ENCODE measurements around the gene ANKFY1.
"Not testable (repeated sequence)": the region's sequence is repeated elsewhere in the genome, so short reads cannot be mapped to it uniquely, and the experiment has no call there.

Gene ANKFY1

GRCh38 chr17:4194796-4195195, 69.0 kb downstream of the ANKFY1 start:
- H3K9me3 ChIP-seq (ENCODE audit: control insufficient read depth, insufficient read depth, low read depth, low read length), result no peaks in the 10 kb centered on the region
- no peaks in the 10 kb centered on the region for H3K4me1 ChIP-seq (ENCODE audit: control insufficient read depth, insufficient read depth, low read length)
- peaks cover 51 to 67% of the 10 kb centered on the region in 2 experiments for H3K36me3 ChIP-seq (ENCODE audit: control insufficient read depth in 2 of 2, insufficient read depth in 1 of 2, low read length in 2 of 2)
- H3K4me3 ChIP-seq (ENCODE audit: low read depth, low read length), result no peak overlapping the region
- ChIA-PET POLR2A (no interaction called here), CTCF (no interaction called here)
- H3K27ac ChIP-seq (ENCODE audit: extremely low read depth, low read depth, low read length), result no peak overlapping the region
- TF ChIP-seq BCL11B (tag by site-specific recombination; IDR thresholded peaks at IDR 0.05; ENCODE audit: low read depth) (no peak), ZNF302 (tag by site-specific recombination; IDR thresholded peaks at IDR 0.05; ENCODE audit: low read depth) (no peak), GLI4 (tag by site-specific recombination; IDR thresholded peaks at IDR 0.05) (no peak), ZNF658 (tag by site-specific recombination; IDR thresholded peaks at IDR 0.05) (no peak), ZBTB26 (tag by site-specific recombination; optimal IDR thresholded peaks at IDR 0.05) (no peak), ZNF184 (tag by site-specific recombination; IDR thresholded peaks at IDR 0.05) (no peak), ZBTB11 (tag by site-specific recombination; conservative IDR thresholded peaks at IDR 0.05; ENCODE audit: low read depth) (no peak)

- H3K9me3 ChIP-seq (ENCODE audit: control insufficient read depth, insufficient read depth, low read depth, low read length); H3K4me3 ChIP-seq (ENCODE audit: low read depth, low read length); H3K27ac ChIP-seq (ENCODE audit: extremely low read depth, low read depth, low read length); H3K4me1 ChIP-seq (ENCODE audit: control insufficient read depth, insufficient read depth, low read length); CTCF ChIA-PET: not testable (repeated sequence)
- POLR2A ChIA-PET, result interaction anchor here (0.6 kb wide), 1 partner anchor 178 kb away, joined by 9 read pairs; no protein-coding TSS in a partner anchor
- peaks cover 45 to 79% of the 10 kb centered on the region in 2 experiments for H3K36me3 ChIP-seq (ENCODE audit: control insufficient read depth in 2 of 2, insufficient read depth in 1 of 2, low read length in 2 of 2)
These were observed 73.0 kb downstream of the ANKFY1 start for GRCh38 chr17:4190791-4191190.

- Histone ChIP-seq H3K9me3 (ENCODE audit: control insufficient read depth, insufficient read depth, low read depth, low read length) (no peaks in the 10 kb centered on the region), H3K36me3 (ENCODE audit: control insufficient read depth in 2 of 2, insufficient read depth in 1 of 2, low read length in 2 of 2) (peaks cover 45 to 79% of the 10 kb centered on the region in 2 experiments), H3K27ac (ENCODE audit: extremely low read depth, low read depth, low read length) (no peak overlapping the region), H3K4me3 (ENCODE audit: low read depth, low read length) (no peak overlapping the region), H3K4me1 (ENCODE audit: control insufficient read depth, insufficient read depth, low read length) (no peaks in the 10 kb centered on the region)
- TF ChIP-seq KLF10 (tag by site-specific recombination; IDR thresholded peaks at IDR 0.05) (no peak), ZNF501 (tag by site-specific recombination; IDR thresholded peaks at IDR 0.05) (no peak), ZNF423 (tag by site-specific recombination; IDR thresholded peaks at IDR 0.05) (no peak), ZNF600 (tag by site-specific recombination; IDR thresholded peaks at IDR 0.05) (no peak), ZNF48 (tag by site-specific recombination; IDR thresholded peaks at IDR 0.05) (no peak)
- POLR2A ChIA-PET, result no interaction called here
- CTCF ChIA-PET, result interaction anchor here (0.6 kb wide), 1 partner anchor 56 kb away, joined by 3 read pairs; no protein-coding TSS in a partner anchor
These were observed 74.5 kb downstream of the ANKFY1 start for GRCh38 chr17:4189280-4189679.

GRCh38 chr17:4188076-4188475, 75.7 kb downstream of the ANKFY1 start:
- ChIA-PET CTCF (interaction anchor here (0.6 kb wide), 1 partner anchor 230 kb away, joined by 3 read pairs; no protein-coding TSS in a partner anchor), POLR2A (no interaction called here)
- no peak for TF ChIP-seq ZNF335 (tag by site-specific recombination; conservative IDR thresholded peaks at IDR 0.05)
- Histone ChIP-seq H3K4me3 (ENCODE audit: low read depth, low read length) (no peak overlapping the region), H3K4me1 (ENCODE audit: control insufficient read depth, insufficient read depth, low read length) (no peaks in the 10 kb centered on the region), H3K27ac (ENCODE audit: extremely low read depth, low read depth, low read length) (no peak overlapping the region), H3K36me3 (ENCODE audit: control insufficient read depth in 2 of 2, insufficient read depth in 1 of 2, low read length in 2 of 2) (peaks cover 41 to 85% of the 10 kb centered on the region in 2 experiments), H3K9me3 (ENCODE audit: control insufficient read depth, insufficient read depth, low read depth, low read length) (no peaks in the 10 kb centered on the region)

Data from HEK293 (cell line).